Ishikawa (cell line): Measurements from ENCODE around the gene MTMR11.

Experiments used
- CEBPB ChIP-seq: IDR thresholded peaks from 2 replicates; pipeline ENCODE4 v1.6.1; 2012
- CREB1 ChIP-seq: IDR thresholded peaks from 2 replicates; pipeline ENCODE4 v1.6.1; 2012; ENCODE audit warnings: low read depth
- EGR1 ChIP-seq: IDR thresholded peaks from 2 replicates; pipeline ENCODE4 v1.6.1; 2012
- EP300 ChIP-seq: IDR thresholded peaks from 2 replicates; pipeline ENCODE4 v1.6.1; 2012; ENCODE audit warnings: borderline replicate concordance
- NFIC ChIP-seq: IDR thresholded peaks from 2 replicates; pipeline ENCODE4 v1.6.1; 2012
- RAD21 ChIP-seq: IDR thresholded peaks from 2 replicates; pipeline ENCODE4 v1.6.1; 2012; ENCODE audit warnings: low read depth
- TAF1 ChIP-seq: IDR thresholded peaks from 2 replicates; pipeline ENCODE4 v1.6.1; 2012; ENCODE audit warnings: low read depth, mild to moderate bottlenecking
- TEAD4 ChIP-seq: IDR thresholded peaks from 2 replicates; pipeline ENCODE4 v1.6.1; 2012
- YY1 ChIP-seq: IDR thresholded peaks from 2 replicates; pipeline ENCODE4 v1.6.1; 2012; ENCODE audit warnings: low read depth
- ZBTB7A ChIP-seq: IDR thresholded peaks from 2 replicates; pipeline ENCODE4 v1.6.1; 2012; ENCODE audit warnings: low read depth
- TF ChIP-seq, protein P1 (sequence below): IDR thresholded peaks from 2 replicates; pipeline ENCODE4 v1.6.1; 2012
- TF ChIP-seq, protein P2 (sequence below): IDR thresholded peaks from 2 replicates; pipeline ENCODE4 v1.6.1; 2012
- TF ChIP-seq, protein P3 (sequence below): IDR thresholded peaks from 2 replicates; pipeline ENCODE4 v1.6.1; 2012; ENCODE audit warnings: low read depth, mild to moderate bottlenecking

DNA sequence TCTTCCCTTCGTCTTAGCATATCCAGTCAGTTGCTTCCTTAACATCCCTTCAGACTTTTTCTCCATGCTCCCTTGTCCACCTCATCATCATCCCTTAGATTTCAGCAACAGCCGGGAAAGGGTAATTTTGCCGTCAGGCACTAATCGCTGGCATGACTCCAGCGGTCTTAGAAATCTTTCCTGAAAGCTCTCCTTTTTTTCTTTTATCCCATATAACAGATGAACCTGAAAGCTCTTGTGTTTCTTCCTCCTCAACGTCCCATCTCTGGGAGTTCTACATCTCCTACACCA lies 47.7 kb downstream of the MTMR11 start:
- TF ChIP-seq RAD21 (no peak), ZBTB7A (no peak), TAF1 (no peak), CEBPB (no peak), EGR1 (no peak), TEAD4 (no peak), EP300 (no peak), NFIC (no peak), YY1 (no peak), CREB1 (no peak)
- TF ChIP-seq, protein P1, sequence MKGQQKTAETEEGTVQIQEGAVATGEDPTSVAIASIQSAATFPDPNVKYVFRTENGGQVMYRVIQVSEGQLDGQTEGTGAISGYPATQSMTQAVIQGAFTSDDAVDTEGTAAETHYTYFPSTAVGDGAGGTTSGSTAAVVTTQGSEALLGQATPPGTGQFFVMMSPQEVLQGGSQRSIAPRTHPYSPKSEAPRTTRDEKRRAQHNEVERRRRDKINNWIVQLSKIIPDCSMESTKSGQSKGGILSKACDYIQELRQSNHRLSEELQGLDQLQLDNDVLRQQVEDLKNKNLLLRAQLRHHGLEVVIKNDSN = no peak
- TF ChIP-seq, protein P2, sequence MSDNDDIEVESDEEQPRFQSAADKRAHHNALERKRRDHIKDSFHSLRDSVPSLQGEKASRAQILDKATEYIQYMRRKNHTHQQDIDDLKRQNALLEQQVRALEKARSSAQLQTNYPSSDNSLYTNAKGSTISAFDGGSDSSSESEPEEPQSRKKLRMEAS = no peak
- TF ChIP-seq, protein P3, sequence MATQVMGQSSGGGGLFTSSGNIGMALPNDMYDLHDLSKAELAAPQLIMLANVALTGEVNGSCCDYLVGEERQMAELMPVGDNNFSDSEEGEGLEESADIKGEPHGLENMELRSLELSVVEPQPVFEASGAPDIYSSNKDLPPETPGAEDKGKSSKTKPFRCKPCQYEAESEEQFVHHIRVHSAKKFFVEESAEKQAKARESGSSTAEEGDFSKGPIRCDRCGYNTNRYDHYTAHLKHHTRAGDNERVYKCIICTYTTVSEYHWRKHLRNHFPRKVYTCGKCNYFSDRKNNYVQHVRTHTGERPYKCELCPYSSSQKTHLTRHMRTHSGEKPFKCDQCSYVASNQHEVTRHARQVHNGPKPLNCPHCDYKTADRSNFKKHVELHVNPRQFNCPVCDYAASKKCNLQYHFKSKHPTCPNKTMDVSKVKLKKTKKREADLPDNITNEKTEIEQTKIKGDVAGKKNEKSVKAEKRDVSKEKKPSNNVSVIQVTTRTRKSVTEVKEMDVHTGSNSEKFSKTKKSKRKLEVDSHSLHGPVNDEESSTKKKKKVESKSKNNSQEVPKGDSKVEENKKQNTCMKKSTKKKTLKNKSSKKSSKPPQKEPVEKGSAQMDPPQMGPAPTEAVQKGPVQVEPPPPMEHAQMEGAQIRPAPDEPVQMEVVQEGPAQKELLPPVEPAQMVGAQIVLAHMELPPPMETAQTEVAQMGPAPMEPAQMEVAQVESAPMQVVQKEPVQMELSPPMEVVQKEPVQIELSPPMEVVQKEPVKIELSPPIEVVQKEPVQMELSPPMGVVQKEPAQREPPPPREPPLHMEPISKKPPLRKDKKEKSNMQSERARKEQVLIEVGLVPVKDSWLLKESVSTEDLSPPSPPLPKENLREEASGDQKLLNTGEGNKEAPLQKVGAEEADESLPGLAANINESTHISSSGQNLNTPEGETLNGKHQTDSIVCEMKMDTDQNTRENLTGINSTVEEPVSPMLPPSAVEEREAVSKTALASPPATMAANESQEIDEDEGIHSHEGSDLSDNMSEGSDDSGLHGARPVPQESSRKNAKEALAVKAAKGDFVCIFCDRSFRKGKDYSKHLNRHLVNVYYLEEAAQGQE = no peak
